HepG2 (cell line): Measurements from ENCODE around the gene MALRD1. TPM values are rescaled to one million over a fixed set of nuclear protein-coding genes. Genes with fewer than 3 reads are reported as not detected.
A peak's percentile ranks its signal among the peaks of the same experiment; 100 is the strongest.

Experiments used
- ATAC-seq: fragments of 200-7000 bp; cut with Tn5 transposase; 3 replicates; pipeline ENCODE4 v1.9.1; 2020; ENCODE audit warnings: mild to moderate bottlenecking, moderate library complexity
- BruUV-seq: library from RNA; stranded (reverse); fragments of 400-500 nt; replicated peaks from 2 replicates; lab custom pipeline; 2021; lab: Mats Ljungman, UMichigan
- CTCF ChIA-PET: fragments of 300-600 bp; formaldehyde crosslinking; extraction: SDS; loops from one replicate; lab custom pipeline; 2021; ENCODE audit warnings: low total read pairs, inconsistent platforms, low intra/inter-chr PET ratio; lab: Yijun Ruan, JAX
- POLR2A ChIA-PET: fragments of 350-600 bp; sonication (Branson Sonifier 250); formaldehyde crosslinking; loops from one replicate; lab custom pipeline; 2020; ENCODE audit warnings: antibody characterized with exemption, inconsistent platforms; lab: Yijun Ruan, JAX
- DNase-seq: peaks from one replicate; pipeline ENCODE4 v3.0.0-alpha.2; 2015; ENCODE audit warnings: low spot score
- FAIRE-seq: peaks from 3 replicates; lab custom pipeline; 2011; peaks lifted over from hg19 to GRCh38; lab: Jason Lieb, UNC
- H2AFZ ChIP-seq: one replicate; pipeline ENCODE4 v1.6.1; 2011; ENCODE audit warnings: low read length, inconsistent platforms
- H3K27ac ChIP-seq: fragments of 300-600 bp; 3 replicates; pipeline ENCODE4 v1.8.0; 2011; ENCODE audit warnings: mixed run types, mild to moderate bottlenecking, mixed read lengths, low read length, inconsistent platforms; ENCODE audit not compliant: insufficient read depth; ENCODE audit errors: extremely low read length
- H3K27me3 ChIP-seq, 2 experiments: fragments of 200-600 bp in 1 of 2; 2 replicates in 1 of 2; 3 replicates in 1 of 2; pipeline versions ENCODE4 v1.6.0 to v1.8.0; 2011; ENCODE audit warnings: low read length in 2 of 2, mild to moderate bottlenecking in 2 of 2, moderate library complexity in 2 of 2, inconsistent platforms in 1 of 2; ENCODE audit not compliant: insufficient read depth in 2 of 2, control insufficient read depth in 1 of 2
- H3K36me3 ChIP-seq, 2 experiments: fragments of 200-600 bp in 1 of 2; replicated peaks in 1 of 2; 2 replicates in 1 of 2; 3 replicates in 1 of 2; pipeline versions ENCODE4 v1.5.1 to v1.8.0; 2011; ENCODE audit warnings: low read length in 2 of 2, inconsistent platforms in 1 of 2; ENCODE audit not compliant: insufficient read depth in 2 of 2, control insufficient read depth in 1 of 2
- H3K4me1 ChIP-seq: 2 replicates; pipeline ENCODE4 v1.5.1; 2012; ENCODE audit warnings: low read length, inconsistent platforms; ENCODE audit not compliant: insufficient read depth
- H3K4me2 ChIP-seq: 2 replicates; pipeline ENCODE4 v1.6.0; 2011; ENCODE audit warnings: low read depth, low read length, inconsistent platforms
- H3K4me3 ChIP-seq, 3 experiments: fragments of 200-600 bp in 1 of 3; sonication (generic), shearing (Covaris generic) in 1 of 3; replicated peaks in 1 of 3; 2 replicates each; pipeline ENCODE4 v1.5.1; 2011 to 2016; ENCODE audit warnings: low read length in 3 of 3, inconsistent platforms in 2 of 3, low read depth in 2 of 3, mild to moderate bottlenecking in 2 of 3, control low read depth in 1 of 3, mixed read lengths in 1 of 3; ENCODE audit not compliant: insufficient read depth in 1 of 3
- H3K79me2 ChIP-seq: one replicate; pipeline ENCODE4 v1.6.1; 2011; ENCODE audit warnings: low read length, inconsistent platforms; ENCODE audit not compliant: insufficient read depth
- H3K9ac ChIP-seq: 2 replicates; pipeline ENCODE4 v1.6.0; 2011; ENCODE audit warnings: mild to moderate bottlenecking, low read depth, low read length, inconsistent platforms; ENCODE audit not compliant: insufficient read depth
- H3K9me3 ChIP-seq: 2 replicates; pipeline ENCODE4 v1.5.1; 2012; ENCODE audit warnings: mild to moderate bottlenecking, low read length
- H4K20me1 ChIP-seq: 2 replicates; pipeline ENCODE4 v1.6.0; 2011; ENCODE audit warnings: inconsistent platforms, mild to moderate bottlenecking, low read length, moderate library complexity; ENCODE audit not compliant: insufficient read depth
- ARID2 ChIP-seq: sonication (generic); formaldehyde crosslinking; IDR thresholded peaks from 2 replicates; pipeline ENCODE4 v1.8.1; 2022; ENCODE audit warnings: mild to moderate bottlenecking, missing genetic modification reagents, borderline replicate concordance
- CEBPB ChIP-seq: IDR thresholded peaks from 2 replicates; pipeline ENCODE4 v1.6.1; 2011; ENCODE audit warnings: low read depth, low read length, improper control_type of control experiment, borderline replicate concordance
- ONECUT2 ChIP-seq: sonication (generic); formaldehyde crosslinking; IDR thresholded peaks from 2 replicates; pipeline ENCODE4 v1.4.0; 2020; ENCODE audit warnings: missing genetic modification reagents
- TGIF2 ChIP-seq: IDR thresholded peaks from 2 replicates; pipeline ENCODE4 v1.6.1; 2016; ENCODE audit warnings: control low read depth, missing compliant biosample characterization
- ZNF530 ChIP-seq: sonication (generic); formaldehyde crosslinking; IDR thresholded peaks from 2 replicates; pipeline ENCODE4 v1.5.0; 2020; ENCODE audit warnings: low read depth, mild to moderate bottlenecking, missing genetic modification reagents
- WGBS: methylation state at CpG from one replicate; pipeline ENCODE4 v1.1.6; 2017; ENCODE audit warnings: low lambda C conversion rate; 5-methylcytosine and 5-hydroxymethylcytosine counted together
- in situ Hi-C: cut with HindIII; loops from 2 replicates; pipeline ENCODE4 v1.10.0; 2017; ENCODE audit warnings: low pct_unique_long_range_greater_than_20kb; ENCODE audit not compliant: extremely low pct_ligation_motif_present
- intact Hi-C: fragments of 100-400 bp; cut with micrococcal nuclease; formaldehyde crosslinking; loops from one replicate; pipeline ENCODE4 v1.10.0; 2022; ENCODE audit not compliant: unreplicated experiment
- polyA plus RNA-seq, 8 experiments: library from polyadenylated mRNA; depleted of rRNA in 3 of 8; stranded (reverse) in 7 of 8; unstranded in 1 of 8; fragments of >200 nt; fragmentation: Illumina TruSeq in 4 of 8; extraction: Trizol in 4 of 8; gene quantifications; 2 replicates each; pipeline versions ENCODE4 v1.2.1 to v1.2.3, GENCODE V29; 2011 to 2016; ENCODE audit warnings: low read depth in 4 of 8, missing spikeins in 1 of 8, mixed read lengths in 1 of 8; ENCODE audit not compliant: insufficient read depth in 1 of 8
- total RNA-seq, 5 experiments: library from RNA; depleted of rRNA; stranded (reverse); fragments of >200 nt; fragmentation: Illumina TruSeq; extraction: Trizol; gene quantifications; 2 replicates each; pipeline ENCODE4 v1.2.3, GENCODE V29; 2016; ENCODE audit warnings: low read depth in 1 of 5
- TF ChIP-seq, protein P1 (sequence below): sonication (generic); formaldehyde crosslinking; IDR thresholded peaks from 2 replicates; pipeline ENCODE4 v1.5.1; 2020; ENCODE audit warnings: missing genetic modification reagents, mild to moderate bottlenecking, borderline replicate concordance
- TF ChIP-seq, protein P2 (sequence below): IDR thresholded peaks from 2 replicates; pipeline ENCODE4 v1.6.1; 2016; ENCODE audit warnings: low read depth
- TF ChIP-seq, protein P3 (sequence below): IDR thresholded peaks from 2 replicates; pipeline ENCODE4 v1.6.1; 2012; ENCODE audit warnings: inconsistent platforms
- TF ChIP-seq, protein P4 (sequence below): sonication (generic); formaldehyde crosslinking; IDR thresholded peaks from 2 replicates; pipeline ENCODE4 v1.4.0; 2020; ENCODE audit warnings: missing genetic modification reagents
- TF ChIP-seq, protein P5 (sequence below): sonication (generic); IDR thresholded peaks from 2 replicates; pipeline ENCODE4 v1.6.1; 2016; ENCODE audit warnings: low read depth, borderline replicate concordance

The MALRD1 gene
- total and polyA plus RNA-seq, 2 of the 13 experiments (the other 11 are each of a cell fraction or from before 2014, with no cell fraction given): 5.7 to 15.4 TPM

DNA sequence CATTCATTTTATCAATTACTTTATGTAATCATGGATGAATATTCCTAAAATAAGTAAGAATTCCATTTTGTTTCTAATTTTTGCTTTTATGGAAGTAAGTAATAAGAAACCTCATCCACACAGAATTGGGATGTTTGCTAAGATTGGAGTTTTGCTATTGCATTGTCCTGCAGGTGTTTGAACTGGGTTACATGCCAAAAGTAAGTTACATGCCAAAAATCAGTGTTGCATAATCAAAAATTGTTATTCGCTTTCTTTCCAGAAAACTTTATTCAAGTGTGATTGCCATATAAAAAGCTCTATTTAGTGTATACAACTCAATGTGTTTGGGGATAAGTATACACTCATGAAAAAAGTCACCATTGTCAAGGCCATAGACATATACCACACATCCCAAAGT, 420.9 kb downstream of the MALRD1 start:
- no peak for DNase-seq
- Histone ChIP-seq H3K27me3 (no peaks in the 10 kb centered on the region; a peak in 1 of 5 replicates), H3K4me1 (no peaks in the 10 kb centered on the region), H3K36me3 (no peaks in the 10 kb centered on the region), H3K9ac (no peak overlapping the region), H3K4me2 (no peak overlapping the region), H4K20me1 (no peaks in the 10 kb centered on the region), H3K79me2 (no peaks in the 10 kb centered on the region), H3K9me3 (peaks cover 7% of the 10 kb centered on the region; the same call in 1 of the 2 replicates), H3K27ac (no peak overlapping the region), H2AFZ (no peak overlapping the region), H3K4me3 (no peak overlapping the region)
- peak; percentile 31; the same call in 1 of the 2 replicates for TF ChIP-seq CEBPB
- TF ChIP-seq, protein P1, sequence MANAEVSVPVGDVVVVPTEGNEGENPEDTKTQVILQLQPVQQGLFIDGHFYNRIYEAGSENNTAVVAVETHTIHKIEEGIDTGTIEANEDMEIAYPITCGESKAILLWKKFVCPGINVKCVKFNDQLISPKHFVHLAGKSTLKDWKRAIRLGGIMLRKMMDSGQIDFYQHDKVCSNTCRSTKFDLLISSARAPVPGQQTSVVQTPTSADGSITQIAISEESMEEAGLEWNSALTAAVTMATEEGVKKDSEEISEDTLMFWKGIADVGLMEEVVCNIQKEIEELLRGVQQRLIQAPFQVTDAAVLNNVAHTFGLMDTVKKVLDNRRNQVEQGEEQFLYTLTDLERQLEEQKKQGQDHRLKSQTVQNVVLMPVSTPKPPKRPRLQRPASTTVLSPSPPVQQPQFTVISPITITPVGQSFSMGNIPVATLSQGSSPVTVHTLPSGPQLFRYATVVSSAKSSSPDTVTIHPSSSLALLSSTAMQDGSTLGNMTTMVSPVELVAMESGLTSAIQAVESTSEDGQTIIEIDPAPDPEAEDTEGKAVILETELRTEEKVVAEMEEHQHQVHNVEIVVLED (CRISPR knock-in tag): no peak
- no TSS peak for BruUV-seq
- intact Hi-C loops (no loop called here), in situ Hi-C loops (no loop called here)
- WGBS: 0% methylated on average over 1 of the region's 1 CpG
- ATAC-seq: no peak
- no peak for FAIRE-seq
- ChIA-PET CTCF (no interaction called here), POLR2A (no interaction called here)

DNA sequence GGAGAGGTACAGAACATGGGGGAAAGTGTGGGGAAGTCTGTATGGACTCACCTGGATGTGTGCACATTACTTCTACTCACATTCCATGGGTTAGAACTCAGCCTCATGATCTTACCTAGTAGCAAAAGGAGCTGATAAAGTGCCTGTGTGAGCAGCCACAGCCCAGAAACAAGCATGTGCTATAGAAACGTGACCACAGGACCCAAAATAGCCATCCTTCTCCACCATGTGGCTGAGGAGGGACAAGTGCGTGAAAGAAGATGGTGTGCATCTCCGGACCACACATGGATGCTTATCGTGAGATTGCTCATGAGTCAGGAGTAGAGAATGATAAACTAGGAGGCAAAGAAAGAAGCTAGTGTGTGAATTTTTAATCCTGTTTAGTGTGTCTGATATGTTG, 431.3 kb downstream of the MALRD1 start:
- H3K4me1 ChIP-seq: no peaks in the 10 kb centered on the region
- no peak for ATAC-seq
- H3K27me3 ChIP-seq: no peaks in the 10 kb centered on the region
- H3K9me3 ChIP-seq: peaks cover 9% of the 10 kb centered on the region; the same call in 1 of the 2 replicates
- no peaks in the 10 kb centered on the region for H3K79me2 ChIP-seq
- CTCF ChIA-PET: no interaction called here
- H3K4me2 ChIP-seq: no peak overlapping the region
- H4K20me1 ChIP-seq: no peaks in the 10 kb centered on the region
- POLR2A ChIA-PET: no interaction called here
- intact Hi-C loops (no loop called here), in situ Hi-C loops (no loop called here)
- 31% methylated on average over 4 of the region's 4 CpGs for WGBS
- H3K4me3 ChIP-seq: no peak overlapping the region
- no peak for DNase-seq
- no peak overlapping the region for H2AFZ ChIP-seq
- FAIRE-seq: no peak
- BruUV-seq: no TSS peak
- H3K27ac ChIP-seq: no peak overlapping the region
- no peak overlapping the region for H3K9ac ChIP-seq
- no peaks in the 10 kb centered on the region; a peak in 1 of 5 replicates for H3K36me3 ChIP-seq
- TF ChIP-seq TGIF2 (CRISPR knock-in tag) (no peak), ONECUT2 (CRISPR knock-in tag) (no peak), ARID2 (CRISPR knock-in tag) (no peak), ZNF530 (CRISPR knock-in tag) (no peak)
- TF ChIP-seq, protein P2, sequence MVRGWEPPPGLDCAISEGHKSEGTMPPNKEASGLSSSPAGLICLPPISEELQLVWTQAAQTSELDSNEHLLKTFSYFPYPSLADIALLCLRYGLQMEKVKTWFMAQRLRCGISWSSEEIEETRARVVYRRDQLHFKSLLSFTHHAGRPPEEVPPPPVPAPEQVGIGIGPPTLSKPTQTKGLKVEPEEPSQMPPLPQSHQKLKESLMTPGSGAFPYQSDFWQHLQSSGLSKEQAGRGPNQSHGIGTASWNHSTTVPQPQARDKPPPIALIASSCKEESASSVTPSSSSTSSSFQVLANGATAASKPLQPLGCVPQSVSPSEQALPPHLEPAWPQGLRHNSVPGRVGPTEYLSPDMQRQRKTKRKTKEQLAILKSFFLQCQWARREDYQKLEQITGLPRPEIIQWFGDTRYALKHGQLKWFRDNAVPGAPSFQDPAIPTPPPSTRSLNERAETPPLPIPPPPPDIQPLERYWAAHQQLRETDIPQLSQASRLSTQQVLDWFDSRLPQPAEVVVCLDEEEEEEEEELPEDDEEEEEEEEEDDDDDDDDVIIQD: no peak
- TF ChIP-seq, protein P3, sequence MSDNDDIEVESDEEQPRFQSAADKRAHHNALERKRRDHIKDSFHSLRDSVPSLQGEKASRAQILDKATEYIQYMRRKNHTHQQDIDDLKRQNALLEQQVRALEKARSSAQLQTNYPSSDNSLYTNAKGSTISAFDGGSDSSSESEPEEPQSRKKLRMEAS: no peak
- TF ChIP-seq, protein P4, sequence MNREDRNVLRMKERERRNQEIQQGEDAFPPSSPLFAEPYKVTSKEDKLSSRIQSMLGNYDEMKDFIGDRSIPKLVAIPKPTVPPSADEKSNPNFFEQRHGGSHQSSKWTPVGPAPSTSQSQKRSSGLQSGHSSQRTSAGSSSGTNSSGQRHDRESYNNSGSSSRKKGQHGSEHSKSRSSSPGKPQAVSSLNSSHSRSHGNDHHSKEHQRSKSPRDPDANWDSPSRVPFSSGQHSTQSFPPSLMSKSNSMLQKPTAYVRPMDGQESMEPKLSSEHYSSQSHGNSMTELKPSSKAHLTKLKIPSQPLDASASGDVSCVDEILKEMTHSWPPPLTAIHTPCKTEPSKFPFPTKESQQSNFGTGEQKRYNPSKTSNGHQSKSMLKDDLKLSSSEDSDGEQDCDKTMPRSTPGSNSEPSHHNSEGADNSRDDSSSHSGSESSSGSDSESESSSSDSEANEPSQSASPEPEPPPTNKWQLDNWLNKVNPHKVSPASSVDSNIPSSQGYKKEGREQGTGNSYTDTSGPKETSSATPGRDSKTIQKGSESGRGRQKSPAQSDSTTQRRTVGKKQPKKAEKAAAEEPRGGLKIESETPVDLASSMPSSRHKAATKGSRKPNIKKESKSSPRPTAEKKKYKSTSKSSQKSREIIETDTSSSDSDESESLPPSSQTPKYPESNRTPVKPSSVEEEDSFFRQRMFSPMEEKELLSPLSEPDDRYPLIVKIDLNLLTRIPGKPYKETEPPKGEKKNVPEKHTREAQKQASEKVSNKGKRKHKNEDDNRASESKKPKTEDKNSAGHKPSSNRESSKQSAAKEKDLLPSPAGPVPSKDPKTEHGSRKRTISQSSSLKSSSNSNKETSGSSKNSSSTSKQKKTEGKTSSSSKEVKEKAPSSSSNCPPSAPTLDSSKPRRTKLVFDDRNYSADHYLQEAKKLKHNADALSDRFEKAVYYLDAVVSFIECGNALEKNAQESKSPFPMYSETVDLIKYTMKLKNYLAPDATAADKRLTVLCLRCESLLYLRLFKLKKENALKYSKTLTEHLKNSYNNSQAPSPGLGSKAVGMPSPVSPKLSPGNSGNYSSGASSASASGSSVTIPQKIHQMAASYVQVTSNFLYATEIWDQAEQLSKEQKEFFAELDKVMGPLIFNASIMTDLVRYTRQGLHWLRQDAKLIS (CRISPR knock-in tag): no peak
- TF ChIP-seq, protein P5, sequence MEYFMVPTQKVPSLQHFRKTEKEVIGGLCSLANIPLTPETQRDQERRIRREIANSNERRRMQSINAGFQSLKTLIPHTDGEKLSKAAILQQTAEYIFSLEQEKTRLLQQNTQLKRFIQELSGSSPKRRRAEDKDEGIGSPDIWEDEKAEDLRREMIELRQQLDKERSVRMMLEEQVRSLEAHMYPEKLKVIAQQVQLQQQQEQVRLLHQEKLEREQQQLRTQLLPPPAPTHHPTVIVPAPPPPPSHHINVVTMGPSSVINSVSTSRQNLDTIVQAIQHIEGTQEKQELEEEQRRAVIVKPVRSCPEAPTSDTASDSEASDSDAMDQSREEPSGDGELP: no peak
